HG03565 (cell line): ENCODE results near the gene OLFML2B.
A peak's percentile ranks its signal among the peaks of the same experiment; 100 is the strongest.
"Not testable (repeated sequence)": the region's sequence is repeated elsewhere in the genome, so short reads cannot be mapped to it uniquely, and the experiment has no call there.

Source experiments
- ATAC-seq: cut with Tn5 transposase; IDR thresholded peaks from one replicate; pipeline ENCODE4 v1.9.1; 2021; ENCODE audit warnings: mild to moderate bottlenecking, moderate library complexity; ENCODE audit not compliant: unreplicated experiment

The OLFML2B gene

GRCh38 chr1:162036163-162036562, 12.5 kb upstream of the OLFML2B start:
- no peak for ATAC-seq

DNA sequence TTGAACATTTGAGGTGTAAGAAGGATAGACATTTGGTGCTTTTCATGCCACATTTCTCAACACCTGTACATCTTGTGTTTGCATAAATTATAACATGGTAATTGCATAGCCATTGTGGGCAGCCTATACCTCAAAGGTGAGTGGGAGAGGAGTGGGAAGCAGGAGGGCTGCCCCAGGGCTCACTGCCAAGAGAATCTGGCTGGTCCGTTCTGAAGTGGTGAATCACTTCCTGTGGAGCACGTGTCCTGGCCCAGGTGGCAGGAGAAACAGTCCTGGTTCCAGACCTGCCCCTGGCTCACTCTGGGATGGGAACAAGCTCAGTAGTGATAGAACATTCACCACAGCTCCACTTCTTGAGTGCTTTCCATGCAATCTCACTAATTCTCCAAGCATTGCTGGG, 11.6 kb upstream of the OLFML2B start:
- no peak for ATAC-seq

DNA sequence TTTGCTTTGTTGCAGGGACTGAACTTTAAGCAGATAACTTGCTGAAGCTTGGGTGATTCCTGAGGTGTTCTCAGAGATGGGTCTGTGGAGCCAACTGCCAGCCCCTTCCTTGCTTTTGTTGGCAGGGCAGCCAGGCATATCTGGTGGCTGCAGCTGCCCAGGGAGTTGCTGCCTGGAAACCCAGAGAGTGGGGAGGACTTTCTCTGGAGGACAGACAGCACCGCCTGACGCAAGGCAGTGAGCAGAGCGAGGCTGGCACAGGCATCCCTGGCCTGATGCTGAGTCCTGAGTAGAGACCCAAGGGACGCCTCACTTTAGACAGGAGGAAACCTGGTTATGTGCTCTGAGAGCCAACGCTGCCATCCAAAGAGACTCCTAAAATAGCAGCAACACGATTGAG, 9.8 kb upstream of the OLFML2B start:
- no peak for ATAC-seq

GRCh38 chr1:162030759-162031280, 7.2 kb upstream of the OLFML2B start:
- no peak for ATAC-seq

DNA sequence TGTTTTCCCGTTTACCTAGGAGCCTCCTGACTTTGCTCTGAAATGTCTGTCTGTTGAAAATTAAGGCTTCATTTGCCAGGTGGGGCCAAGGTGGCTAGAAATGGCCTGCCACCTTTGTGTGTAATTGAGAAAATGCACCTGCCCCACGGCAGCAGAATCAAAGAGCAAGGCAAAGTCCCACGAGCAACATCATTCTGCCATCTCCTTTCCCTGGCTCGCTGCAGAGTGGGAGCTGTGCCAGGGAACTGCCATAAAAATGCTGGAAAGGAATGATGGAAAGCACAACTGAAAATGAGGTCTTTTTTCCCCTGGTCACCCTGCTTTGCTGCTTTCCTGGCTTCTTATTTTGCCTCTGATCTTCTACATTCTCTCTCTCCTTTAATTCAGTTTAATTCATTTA, 5.5 kb upstream of the OLFML2B start:
- ATAC-seq: no peak

DNA sequence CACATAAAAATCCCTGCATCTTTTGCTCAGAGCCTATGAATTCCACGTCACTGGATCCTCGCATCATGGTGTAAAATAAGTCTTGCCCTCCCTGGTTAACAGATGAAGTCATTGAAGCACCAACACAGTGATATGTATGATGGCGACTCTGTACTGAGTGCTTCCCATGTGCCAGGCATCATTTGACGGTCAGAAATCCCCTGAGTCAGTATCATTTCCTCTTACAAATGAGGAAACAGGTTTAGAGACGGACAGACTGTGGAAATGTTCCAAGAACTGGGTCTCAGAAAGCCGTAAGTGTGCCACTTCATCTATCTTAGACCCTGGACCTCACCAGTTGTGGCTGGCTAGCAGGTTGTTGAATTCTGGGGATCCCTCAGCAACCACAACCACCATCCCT, 5.1 kb upstream of the OLFML2B start:
- ATAC-seq: peak; percentile 47

GRCh38 chr1:162026881-162027280, 3.2 kb upstream of the OLFML2B start:
- ATAC-seq: no peak

- no peak for ATAC-seq
Measured at GRCh38 chr1:162025541-162025940, 1.9 kb upstream of the OLFML2B start.

- no peak for ATAC-seq
Measured at GRCh38 chr1:162023181-162023546, 505 bp downstream of the OLFML2B start.

DNA sequence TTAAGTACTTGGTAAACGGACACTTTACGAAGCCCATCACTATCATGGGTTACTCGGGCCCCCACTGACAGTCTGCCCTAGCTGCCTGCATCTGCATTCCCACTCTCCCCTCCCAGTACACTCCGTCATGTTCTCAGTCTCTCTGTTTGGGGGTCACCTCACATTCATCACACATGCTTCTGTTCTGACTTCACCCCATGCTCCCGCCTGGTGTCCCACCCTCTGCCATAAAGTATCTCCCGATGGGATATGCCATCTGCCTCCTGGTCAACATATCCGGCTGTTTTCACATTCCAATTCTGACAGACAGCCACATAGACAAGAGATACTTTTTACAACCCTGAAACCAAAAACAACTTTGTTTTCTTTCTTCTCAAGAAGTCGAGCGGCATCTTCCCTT, 1.0 kb downstream of the OLFML2B start:
- no peak for ATAC-seq

- ATAC-seq: no peak
Measured at GRCh38 chr1:162021124-162021523, 2.5 kb downstream of the OLFML2B start.

DNA sequence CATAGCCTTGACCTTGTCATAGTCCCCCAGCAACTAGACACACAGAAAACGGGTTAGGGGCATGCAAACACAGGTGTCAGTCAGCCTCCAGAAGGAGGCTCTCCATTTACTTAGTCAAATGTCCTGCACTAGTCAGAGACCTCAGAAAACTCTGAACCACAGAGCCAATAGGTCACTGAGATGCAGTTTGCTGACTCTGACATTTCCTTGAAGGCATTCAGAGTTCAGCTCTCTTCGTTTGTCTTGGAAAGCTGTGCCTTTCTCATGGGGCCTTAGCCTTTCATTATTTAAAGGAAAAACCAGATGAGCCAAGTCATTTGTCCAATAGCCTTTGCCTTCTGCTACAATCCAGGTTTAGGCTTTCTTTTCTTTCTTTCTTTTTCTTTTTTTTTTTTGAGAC, 3.5 kb downstream of the OLFML2B start:
- no peak for ATAC-seq

- ATAC-seq: no peak
Measured at GRCh38 chr1:162019446-162019845, 4.2 kb downstream of the OLFML2B start.

DNA sequence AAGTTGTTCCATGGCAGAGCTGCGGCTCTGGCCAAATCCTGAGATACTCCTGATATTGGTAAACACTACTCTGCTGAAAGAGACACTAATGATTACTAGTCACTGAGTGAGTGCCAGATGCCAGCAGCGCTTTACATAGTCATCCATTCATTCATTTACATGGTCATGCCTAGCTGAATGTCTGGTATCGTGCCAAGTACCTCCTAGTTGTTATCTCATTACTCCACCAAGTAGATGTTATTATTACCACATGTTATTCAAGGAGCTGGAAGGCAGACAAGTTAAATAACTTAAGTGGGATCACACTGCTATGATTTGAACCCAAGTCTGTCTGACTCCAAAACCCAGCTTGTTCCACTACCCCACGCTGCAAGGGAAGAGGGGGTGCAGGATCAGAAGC, 4.7 kb downstream of the OLFML2B start:
- no peak for ATAC-seq

DNA sequence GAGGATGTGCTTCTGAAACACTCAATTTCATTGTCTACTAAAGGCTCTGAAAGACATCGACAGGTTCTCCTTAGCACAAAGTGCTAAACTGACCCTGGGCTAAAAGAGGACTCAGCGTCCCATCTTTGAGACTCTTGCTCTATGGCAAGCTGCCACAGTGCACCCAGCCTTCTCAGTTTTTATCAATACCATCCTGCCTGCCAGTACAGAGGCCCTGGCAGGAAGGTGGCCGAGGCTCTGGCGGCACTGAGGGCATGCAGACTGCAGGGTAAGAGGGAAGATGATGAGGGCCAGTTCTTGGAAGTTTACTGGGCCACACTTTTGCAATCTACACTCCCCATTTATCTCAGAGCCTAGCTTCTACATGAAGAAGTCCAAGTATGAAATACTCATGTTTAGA, 5.3 kb downstream of the OLFML2B start:
- ATAC-seq: no peak

GRCh38 chr1:162017791-162018190, 5.9 kb downstream of the OLFML2B start:
- ATAC-seq: not testable (repeated sequence)

DNA sequence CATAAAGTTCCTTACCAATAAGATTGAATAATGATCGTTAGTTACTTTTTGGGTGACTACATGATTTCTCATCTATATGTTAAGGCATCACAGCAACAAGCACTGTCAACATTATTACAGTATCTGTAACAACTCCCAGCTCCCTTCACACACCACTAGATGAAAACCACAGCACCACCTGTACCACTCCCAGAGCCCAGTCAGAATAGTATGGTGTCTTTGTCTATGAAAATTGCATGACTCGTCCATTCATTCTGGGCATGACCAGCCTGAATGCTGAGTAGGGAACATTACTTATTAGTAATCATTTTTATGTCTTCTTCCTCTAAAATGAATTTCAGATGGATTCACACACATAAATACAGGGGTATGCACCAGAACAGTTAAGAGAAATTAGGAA, 7.0 kb downstream of the OLFML2B start:
- no peak for ATAC-seq

- ATAC-seq: no peak
Measured at GRCh38 chr1:162015196-162015595, 8.5 kb downstream of the OLFML2B start.

- ATAC-seq: no peak
Measured at GRCh38 chr1:162014202-162014601, 9.5 kb downstream of the OLFML2B start.

- ATAC-seq: no peak
Measured at GRCh38 chr1:162013289-162013688, 10.4 kb downstream of the OLFML2B start.

DNA sequence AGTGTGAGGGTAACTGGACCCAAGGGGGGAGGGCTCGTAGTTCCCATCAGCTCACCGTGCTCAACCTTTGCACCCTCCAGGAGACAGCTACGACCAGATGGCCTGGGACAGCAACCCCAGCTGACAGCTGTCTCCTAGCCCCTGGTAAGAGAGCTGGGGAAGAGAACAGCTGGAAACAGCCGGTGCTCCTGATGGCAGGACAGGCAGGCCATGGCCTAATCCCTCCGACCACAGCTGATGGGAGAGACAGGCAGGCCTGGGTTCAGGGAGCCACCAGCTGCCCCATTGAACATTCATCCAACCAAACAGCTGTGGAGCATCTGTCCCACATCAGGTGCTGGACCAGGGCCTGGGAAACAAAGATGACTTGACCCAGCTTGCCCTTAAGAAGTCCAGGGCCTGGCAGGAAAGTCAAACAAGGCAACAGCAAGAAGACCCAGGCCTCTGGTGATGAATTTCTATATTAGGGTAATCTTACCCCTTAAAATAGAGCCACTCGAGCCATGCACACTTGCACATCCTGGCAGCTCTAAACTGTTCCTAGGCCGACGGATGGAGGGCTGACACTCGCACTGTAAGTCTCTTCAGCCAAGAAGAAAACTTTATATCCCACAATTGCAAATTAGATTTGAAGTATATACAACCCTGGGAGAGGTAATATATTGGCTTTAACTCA, 12.2 kb downstream of the OLFML2B start:
- no peak for ATAC-seq

- no peak for ATAC-seq
Measured at GRCh38 chr1:162010175-162010506, 13.5 kb downstream of the OLFML2B start.

DNA sequence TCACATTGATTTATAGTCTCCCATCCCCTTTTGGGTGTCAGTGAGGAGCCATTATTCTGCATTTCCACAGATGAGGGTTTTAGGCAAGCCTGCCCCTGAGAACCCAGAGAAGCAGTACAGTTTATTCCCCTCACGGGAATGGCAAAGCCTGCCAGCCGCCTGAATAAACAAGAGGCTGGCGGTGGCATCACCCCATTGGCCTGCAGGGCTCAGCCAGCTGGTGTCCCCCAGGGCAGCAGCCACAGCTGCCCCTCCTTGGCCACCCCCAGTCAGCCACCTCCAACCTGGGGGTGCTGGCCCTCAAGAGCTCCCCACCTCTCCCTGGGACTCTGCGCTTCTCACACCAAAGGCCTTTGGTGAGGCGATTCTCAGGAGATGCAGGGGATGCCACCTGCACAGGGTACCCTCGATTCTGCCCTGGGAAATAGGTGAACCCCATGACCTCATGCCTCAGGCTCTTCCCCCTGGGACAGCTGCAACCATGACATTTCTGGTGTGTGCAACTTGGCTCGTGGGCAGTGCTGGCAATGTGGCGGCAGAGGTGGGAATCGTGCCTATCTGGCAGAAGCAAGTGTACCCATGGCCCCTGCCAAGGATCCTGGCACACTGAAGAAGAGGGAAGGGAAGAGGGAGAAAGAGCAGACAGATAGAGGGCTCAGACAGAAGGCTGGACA, 14.0 kb downstream of the OLFML2B start:
- no peak for ATAC-seq
